HepG2 (cell line): ENCODE data around the gene FAM181A. TPM values are rescaled to one million over a fixed set of nuclear protein-coding genes. Genes with fewer than 3 reads are reported as not detected.

ENCODE experiments used
- ATAC-seq: fragments of 200-7000 bp; cut with Tn5 transposase; 3 replicates; pipeline ENCODE4 v1.9.1; 2020; ENCODE audit warnings: mild to moderate bottlenecking, moderate library complexity
- BruUV-seq: library from RNA; stranded (reverse); fragments of 400-500 nt; replicated peaks from 2 replicates; lab custom pipeline; 2021; lab: Mats Ljungman, UMichigan
- CTCF ChIA-PET: fragments of 300-600 bp; formaldehyde crosslinking; extraction: SDS; loops from one replicate; lab custom pipeline; 2021; ENCODE audit warnings: low total read pairs, inconsistent platforms, low intra/inter-chr PET ratio; lab: Yijun Ruan, JAX
- POLR2A ChIA-PET: fragments of 350-600 bp; sonication (Branson Sonifier 250); formaldehyde crosslinking; loops from one replicate; lab custom pipeline; 2020; ENCODE audit warnings: antibody characterized with exemption, inconsistent platforms; lab: Yijun Ruan, JAX
- DNase-seq: peaks from one replicate; pipeline ENCODE4 v3.0.0-alpha.2; 2015; ENCODE audit warnings: low spot score
- FAIRE-seq: peaks from 3 replicates; lab custom pipeline; 2011; peaks lifted over from hg19 to GRCh38; lab: Jason Lieb, UNC
- H2AFZ ChIP-seq: one replicate; pipeline ENCODE4 v1.6.1; 2011; ENCODE audit warnings: low read length, inconsistent platforms
- H3K27ac ChIP-seq: fragments of 300-600 bp; 3 replicates; pipeline ENCODE4 v1.8.0; 2011; ENCODE audit warnings: mixed run types, mild to moderate bottlenecking, mixed read lengths, low read length, inconsistent platforms; ENCODE audit not compliant: insufficient read depth; ENCODE audit errors: extremely low read length
- H3K27me3 ChIP-seq, 2 experiments: fragments of 200-600 bp in 1 of 2; 2 replicates in 1 of 2; 3 replicates in 1 of 2; pipeline versions ENCODE4 v1.6.0 to v1.8.0; 2011; ENCODE audit warnings: low read length in 2 of 2, mild to moderate bottlenecking in 2 of 2, moderate library complexity in 2 of 2, inconsistent platforms in 1 of 2; ENCODE audit not compliant: insufficient read depth in 2 of 2, control insufficient read depth in 1 of 2
- H3K36me3 ChIP-seq, 2 experiments: fragments of 200-600 bp in 1 of 2; replicated peaks in 1 of 2; 2 replicates in 1 of 2; 3 replicates in 1 of 2; pipeline versions ENCODE4 v1.5.1 to v1.8.0; 2011; ENCODE audit warnings: low read length in 2 of 2, inconsistent platforms in 1 of 2; ENCODE audit not compliant: insufficient read depth in 2 of 2, control insufficient read depth in 1 of 2
- H3K4me1 ChIP-seq: 2 replicates; pipeline ENCODE4 v1.5.1; 2012; ENCODE audit warnings: low read length, inconsistent platforms; ENCODE audit not compliant: insufficient read depth
- H3K4me2 ChIP-seq: 2 replicates; pipeline ENCODE4 v1.6.0; 2011; ENCODE audit warnings: low read depth, low read length, inconsistent platforms
- H3K4me3 ChIP-seq, 3 experiments: fragments of 200-600 bp in 1 of 3; sonication (generic), shearing (Covaris generic) in 1 of 3; replicated peaks in 1 of 3; 2 replicates each; pipeline ENCODE4 v1.5.1; 2011 to 2016; ENCODE audit warnings: low read length in 3 of 3, inconsistent platforms in 2 of 3, low read depth in 2 of 3, mild to moderate bottlenecking in 2 of 3, control low read depth in 1 of 3, mixed read lengths in 1 of 3; ENCODE audit not compliant: insufficient read depth in 1 of 3
- H3K79me2 ChIP-seq: one replicate; pipeline ENCODE4 v1.6.1; 2011; ENCODE audit warnings: low read length, inconsistent platforms; ENCODE audit not compliant: insufficient read depth
- H3K9ac ChIP-seq: 2 replicates; pipeline ENCODE4 v1.6.0; 2011; ENCODE audit warnings: mild to moderate bottlenecking, low read depth, low read length, inconsistent platforms; ENCODE audit not compliant: insufficient read depth
- H3K9me3 ChIP-seq: 2 replicates; pipeline ENCODE4 v1.5.1; 2012; ENCODE audit warnings: mild to moderate bottlenecking, low read length
- H4K20me1 ChIP-seq: 2 replicates; pipeline ENCODE4 v1.6.0; 2011; ENCODE audit warnings: inconsistent platforms, mild to moderate bottlenecking, low read length, moderate library complexity; ENCODE audit not compliant: insufficient read depth
- CREBL2 ChIP-seq: sonication (generic); formaldehyde crosslinking; IDR thresholded peaks from 2 replicates; pipeline ENCODE4 v1.8.1; 2023; ENCODE audit warnings: missing genetic modification reagents, mild to moderate bottlenecking, borderline replicate concordance
- JDP2 ChIP-seq: sonication (generic); formaldehyde crosslinking; IDR thresholded peaks from 2 replicates; pipeline ENCODE4 v1.8.1; 2022; ENCODE audit warnings: missing genetic modification reagents, borderline replicate concordance
- KAT7 ChIP-seq: IDR thresholded peaks from 2 replicates; pipeline ENCODE4 v1.6.1; 2018; ENCODE audit warnings: borderline replicate concordance, missing compliant biosample characterization
- KDM1A ChIP-seq: IDR thresholded peaks from 2 replicates; pipeline ENCODE4 v1.6.1; 2016; ENCODE audit warnings: missing compliant biosample characterization
- SAP130 ChIP-seq: IDR thresholded peaks from 2 replicates; pipeline ENCODE4 v1.6.1; 2016; ENCODE audit warnings: low read depth
- ZFX ChIP-seq: sonication (generic); formaldehyde crosslinking; IDR thresholded peaks from 2 replicates; pipeline ENCODE4 v1.4.0; 2020; ENCODE audit warnings: mild to moderate bottlenecking, low read depth, missing genetic modification reagents, moderate library complexity
- ZNF143 ChIP-seq: sonication (generic); formaldehyde crosslinking; IDR thresholded peaks from 2 replicates; pipeline ENCODE4 v1.4.0; 2020; ENCODE audit warnings: missing genetic modification reagents
- ZNF639 ChIP-seq: conservative IDR thresholded peaks from 2 replicates; pipeline ENCODE4 v1.6.1; 2018; ENCODE audit warnings: missing genetic modification reagents
- WGBS: methylation state at CpG from one replicate; pipeline ENCODE4 v1.1.6; 2017; ENCODE audit warnings: low lambda C conversion rate; 5-methylcytosine and 5-hydroxymethylcytosine counted together
- in situ Hi-C: cut with HindIII; loops from 2 replicates; pipeline ENCODE4 v1.10.0; 2017; ENCODE audit warnings: low pct_unique_long_range_greater_than_20kb; ENCODE audit not compliant: extremely low pct_ligation_motif_present
- intact Hi-C: fragments of 100-400 bp; cut with micrococcal nuclease; formaldehyde crosslinking; loops from one replicate; pipeline ENCODE4 v1.10.0; 2022; ENCODE audit not compliant: unreplicated experiment
- polyA plus RNA-seq, 8 experiments: library from polyadenylated mRNA; depleted of rRNA in 3 of 8; stranded (reverse) in 7 of 8; unstranded in 1 of 8; fragments of >200 nt; fragmentation: Illumina TruSeq in 4 of 8; extraction: Trizol in 4 of 8; gene quantifications; 2 replicates each; pipeline versions ENCODE4 v1.2.1 to v1.2.3, GENCODE V29; 2011 to 2016; ENCODE audit warnings: low read depth in 4 of 8, missing spikeins in 1 of 8, mixed read lengths in 1 of 8; ENCODE audit not compliant: insufficient read depth in 1 of 8
- total RNA-seq, 5 experiments: library from RNA; depleted of rRNA; stranded (reverse); fragments of >200 nt; fragmentation: Illumina TruSeq; extraction: Trizol; gene quantifications; 2 replicates each; pipeline ENCODE4 v1.2.3, GENCODE V29; 2016; ENCODE audit warnings: low read depth in 1 of 5

Gene FAM181A
- total and polyA plus RNA-seq, 2 of the 13 experiments (the other 11 are each of a cell fraction or from before 2014, with no cell fraction given), result 1.1 to 1.5 TPM

- intact Hi-C loops (no loop called here), in situ Hi-C loops (no loop called here)
- H3K79me2 ChIP-seq, result no peaks in the 10 kb centered on the region
- no peaks in the 10 kb centered on the region; the same call in 1 of the 2 replicates for H3K9me3 ChIP-seq
- peaks cover 1 to 9% of the 10 kb centered on the region in 2 experiments; a peak in 2 of 5 replicates for H3K27me3 ChIP-seq
- BruUV-seq, result no TSS peak
- WGBS, result 91% methylated on average over 1 of the region's 5 CpGs
- no peaks in the 10 kb centered on the region for H4K20me1 ChIP-seq
- FAIRE-seq (no peak), DNase-seq (no peak), ATAC-seq (no peak; the same call in 2 of the 3 replicates)
- peaks cover 15% of the 10 kb centered on the region; the same call in 1 of the 2 replicates for H3K4me1 ChIP-seq
- no peak overlapping the region for H3K4me2 ChIP-seq
- H3K36me3 ChIP-seq, result no peaks in the 10 kb centered on the region
- H3K9ac ChIP-seq, result no peak overlapping the region
- H3K27ac ChIP-seq, result no peak overlapping the region
- no peak overlapping the region for H3K4me3 ChIP-seq
- ChIA-PET POLR2A (no interaction called here), CTCF (no interaction called here)
- H2AFZ ChIP-seq, result no peak overlapping the region
- TF ChIP-seq ZNF143 (CRISPR knock-in tag) (no peak), KAT7 (CRISPR knock-in tag) (no peak), JDP2 (CRISPR knock-in tag) (no peak), ZFX (no peak)
Measured at GRCh38 chr14:93878871-93879270, 48.3 kb upstream of the FAM181A start.

GRCh38 chr14:93879362-93879983 lies 47.7 kb upstream of the FAM181A start:
- peaks cover 15% of the 10 kb centered on the region; the same call in 1 of the 2 replicates for H3K4me1 ChIP-seq
- CTCF ChIA-PET, result no interaction called here
- intact Hi-C loops, result no loop called here
- no TSS peak for BruUV-seq
- H3K27me3 ChIP-seq, result peaks cover 1 to 9% of the 10 kb centered on the region in 2 experiments; a peak in 2 of 5 replicates
- H3K36me3 ChIP-seq, result no peaks in the 10 kb centered on the region
- no peaks in the 10 kb centered on the region for H3K79me2 ChIP-seq
- TF ChIP-seq ZNF639 (CRISPR knock-in tag) (no peak), CREBL2 (CRISPR knock-in tag) (no peak), KDM1A (CRISPR knock-in tag) (no peak), SAP130 (no peak)
- 0 out of 2 replicates have a peak overlapping the region, but pooled peaks have one; percentile 27 for H3K4me2 ChIP-seq
- DNase-seq (no peak), ATAC-seq (no peak), FAIRE-seq (no peak)
- in situ Hi-C loops, result no loop called here
- H3K9ac ChIP-seq, result no peak overlapping the region
- no peak overlapping the region for H3K27ac ChIP-seq
- no peaks in the 10 kb centered on the region for H4K20me1 ChIP-seq
- no peak overlapping the region for H2AFZ ChIP-seq
- WGBS, result 17% methylated on average over 5 of the region's 7 CpGs
- H3K4me3 ChIP-seq, result no peak overlapping the region
- POLR2A ChIA-PET, result no interaction called here
- no peaks in the 10 kb centered on the region; the same call in 1 of the 2 replicates for H3K9me3 ChIP-seq
